GM18526 (cell line): ENCODE results near the gene USP7.

Source experiments
- POLR2A ChIP-seq: IDR thresholded peaks from 3 replicates; pipeline ENCODE4 v1.6.1; 2011; ENCODE audit not compliant: insufficient read length; ENCODE audit errors: extremely low read depth

The USP7 gene

GRCh38 chr16:8957509-8958157 lies 6.1 kb downstream of the USP7 start:
- TF ChIP-seq POLR2A = no peak

- TF ChIP-seq POLR2A = no peak
These were observed 6.7 kb downstream of the USP7 start for GRCh38 chr16:8957063-8957397.

GRCh38 chr16:8956265-8957062 lies 7.2 kb downstream of the USP7 start:
- no peak for TF ChIP-seq POLR2A

GRCh38 chr16:8955828-8956227 lies 7.9 kb downstream of the USP7 start:
- TF ChIP-seq POLR2A = no peak

- TF ChIP-seq POLR2A = no peak
These were observed 10.6 kb downstream of the USP7 start for GRCh38 chr16:8953064-8953463.

GRCh38 chr16:8952281-8952751 lies 11.4 kb downstream of the USP7 start:
- no peak for TF ChIP-seq POLR2A

- TF ChIP-seq POLR2A = no peak
These were observed 12.0 kb downstream of the USP7 start for GRCh38 chr16:8951447-8952280.

GRCh38 chr16:8950580-8951077 lies 13.1 kb downstream of the USP7 start:
- no peak for TF ChIP-seq POLR2A

GRCh38 chr16:8949536-8950418 lies 13.9 kb downstream of the USP7 start:
- TF ChIP-seq POLR2A = no peak

GRCh38 chr16:8948831-8949230 lies 14.9 kb downstream of the USP7 start:
- TF ChIP-seq POLR2A = no peak

GRCh38 chr16:8948069-8948593 lies 15.6 kb downstream of the USP7 start:
- no peak for TF ChIP-seq POLR2A

GRCh38 chr16:8946544-8946943 lies 17.2 kb downstream of the USP7 start:
- no peak for TF ChIP-seq POLR2A

GRCh38 chr16:8945626-8946296 lies 17.9 kb downstream of the USP7 start:
- TF ChIP-seq POLR2A = no peak
